Neuronal stem cell (in vitro differentiated cells): ENCODE data around the gene ETFB.

Experiments used
- DNase-seq: peaks from one replicate; pipeline ENCODE4 v3.0.0-alpha.2; 2013; ENCODE audit warnings: low spot score
- H2AFZ ChIP-seq: one replicate; pipeline ENCODE4 v1.6.1; 2013; ENCODE audit warnings: mild to moderate bottlenecking, low read length, inconsistent platforms
- H2AK5ac ChIP-seq: 2 replicates; pipeline ENCODE4 v1.6.1; 2013; ENCODE audit warnings: low read depth, mild to moderate bottlenecking, inconsistent platforms, low read length, moderate library complexity, mixed read lengths
- H2BK120ac ChIP-seq: 2 replicates; pipeline ENCODE4 v1.6.1; 2013; ENCODE audit warnings: low read depth, mild to moderate bottlenecking, inconsistent platforms, low read length, moderate library complexity, mixed read lengths
- H2BK12ac ChIP-seq: one replicate; pipeline ENCODE4 v1.6.1; 2013; ENCODE audit warnings: low read length, inconsistent platforms
- H2BK15ac ChIP-seq: 2 replicates; pipeline ENCODE4 v1.6.1; 2013; ENCODE audit warnings: mild to moderate bottlenecking, low read length, inconsistent platforms, mixed read lengths
- H2BK5ac ChIP-seq: one replicate; pipeline ENCODE4 v1.6.1; 2013; ENCODE audit warnings: inconsistent platforms, mild to moderate bottlenecking, low read length, moderate library complexity
- H3K14ac ChIP-seq: one replicate; pipeline ENCODE4 v1.6.1; 2013; ENCODE audit warnings: low read length, inconsistent platforms
- H3K18ac ChIP-seq: 2 replicates; pipeline ENCODE4 v1.6.1; 2013; ENCODE audit warnings: low read length, inconsistent platforms
- H3K23ac ChIP-seq: 2 replicates; pipeline ENCODE4 v1.6.1; 2013; ENCODE audit warnings: low read depth, mild to moderate bottlenecking, mixed read lengths, low read length, inconsistent platforms; ENCODE audit not compliant: poor library complexity
- H3K27ac ChIP-seq: replicated peaks from 3 replicates; pipeline ENCODE4 v1.5.1; 2013; ENCODE audit warnings: low read length, inconsistent platforms
- H3K27me3 ChIP-seq, 3 experiments: 2 replicates each; pipeline ENCODE4 v1.6.1; 2013; ENCODE audit warnings: low read length in 3 of 3, mild to moderate bottlenecking in 2 of 3, inconsistent platforms in 1 of 3, low read depth in 1 of 3, mixed read lengths in 1 of 3, moderate library complexity in 1 of 3; ENCODE audit not compliant: control insufficient read depth in 3 of 3, insufficient read depth in 3 of 3
- H3K36me3 ChIP-seq, 2 donors: replicated peaks in 1 of 2; 2 replicates each; pipeline ENCODE4 v1.6.1; 2013; ENCODE audit warnings: low read length in 2 of 2; ENCODE audit not compliant: control insufficient read depth in 2 of 2, insufficient read depth in 2 of 2
- H3K4ac ChIP-seq: 2 replicates; pipeline ENCODE4 v1.6.1; 2013; ENCODE audit warnings: inconsistent platforms, mild to moderate bottlenecking, low read length, moderate library complexity
- H3K4me1 ChIP-seq, 2 donors: 1 replicate in 1 of 2; 2 replicates in 1 of 2; pipeline ENCODE4 v1.6.1; 2013; ENCODE audit warnings: low read length in 2 of 2, low read depth in 1 of 2; ENCODE audit not compliant: control insufficient read depth in 2 of 2, insufficient read depth in 1 of 2
- H3K4me2 ChIP-seq: one replicate; pipeline ENCODE4 v1.6.1; 2013; ENCODE audit warnings: mild to moderate bottlenecking, low read length, inconsistent platforms; ENCODE audit not compliant: insufficient read depth, poor library complexity, severe bottlenecking
- H3K4me3 ChIP-seq, 2 donors: 2 replicates each; pipeline ENCODE4 v1.5.1; 2013; ENCODE audit warnings: low read length in 2 of 2, mild to moderate bottlenecking in 2 of 2, inconsistent platforms in 1 of 2, moderate library complexity in 1 of 2
- H3K79me1 ChIP-seq: one replicate; pipeline ENCODE4 v1.6.1; 2013; ENCODE audit warnings: low read depth, mild to moderate bottlenecking, inconsistent platforms, low read length, moderate library complexity
- H3K9ac ChIP-seq: one replicate; pipeline ENCODE4 v1.6.1; 2013; ENCODE audit warnings: mild to moderate bottlenecking, low read depth, low read length, inconsistent platforms; ENCODE audit not compliant: poor library complexity
- H3K9me3 ChIP-seq, 2 donors: replicated peaks in 1 of 2; 2 replicates each; pipeline versions ENCODE3 to v1.6.1; 2013; ENCODE audit warnings: low read length in 2 of 2, mild to moderate bottlenecking in 2 of 2, inconsistent platforms in 1 of 2, low read depth in 1 of 2, mixed read lengths in 1 of 2, moderate library complexity in 1 of 2; ENCODE audit not compliant: control insufficient read depth in 2 of 2, insufficient read depth in 1 of 2
- H4K8ac ChIP-seq: one replicate; pipeline ENCODE4 v1.6.1; 2013; ENCODE audit warnings: low read depth, mild to moderate bottlenecking, inconsistent platforms, low read length, moderate library complexity
- H4K91ac ChIP-seq: one replicate; pipeline ENCODE4 v1.6.1; 2013; ENCODE audit warnings: low read length, low read depth, mild to moderate bottlenecking, inconsistent platforms; ENCODE audit not compliant: poor library complexity
- WGBS, 2 donors: extraction: QIAGEN DNeasy Blood & Tissue Kit; methylation state at CpG; one replicate each; pipeline ENCODE4 v1.1.7; 2013; ENCODE audit warnings: missing lambda C conversion rate in 2 of 2, mixed read lengths in 1 of 2; ENCODE audit not compliant: insufficient read length in 2 of 2, insufficient replicate concordance in 1 of 2; ENCODE audit errors: extremely low coverage in 2 of 2; 5-methylcytosine and 5-hydroxymethylcytosine counted together

ETFB gene

DNA sequence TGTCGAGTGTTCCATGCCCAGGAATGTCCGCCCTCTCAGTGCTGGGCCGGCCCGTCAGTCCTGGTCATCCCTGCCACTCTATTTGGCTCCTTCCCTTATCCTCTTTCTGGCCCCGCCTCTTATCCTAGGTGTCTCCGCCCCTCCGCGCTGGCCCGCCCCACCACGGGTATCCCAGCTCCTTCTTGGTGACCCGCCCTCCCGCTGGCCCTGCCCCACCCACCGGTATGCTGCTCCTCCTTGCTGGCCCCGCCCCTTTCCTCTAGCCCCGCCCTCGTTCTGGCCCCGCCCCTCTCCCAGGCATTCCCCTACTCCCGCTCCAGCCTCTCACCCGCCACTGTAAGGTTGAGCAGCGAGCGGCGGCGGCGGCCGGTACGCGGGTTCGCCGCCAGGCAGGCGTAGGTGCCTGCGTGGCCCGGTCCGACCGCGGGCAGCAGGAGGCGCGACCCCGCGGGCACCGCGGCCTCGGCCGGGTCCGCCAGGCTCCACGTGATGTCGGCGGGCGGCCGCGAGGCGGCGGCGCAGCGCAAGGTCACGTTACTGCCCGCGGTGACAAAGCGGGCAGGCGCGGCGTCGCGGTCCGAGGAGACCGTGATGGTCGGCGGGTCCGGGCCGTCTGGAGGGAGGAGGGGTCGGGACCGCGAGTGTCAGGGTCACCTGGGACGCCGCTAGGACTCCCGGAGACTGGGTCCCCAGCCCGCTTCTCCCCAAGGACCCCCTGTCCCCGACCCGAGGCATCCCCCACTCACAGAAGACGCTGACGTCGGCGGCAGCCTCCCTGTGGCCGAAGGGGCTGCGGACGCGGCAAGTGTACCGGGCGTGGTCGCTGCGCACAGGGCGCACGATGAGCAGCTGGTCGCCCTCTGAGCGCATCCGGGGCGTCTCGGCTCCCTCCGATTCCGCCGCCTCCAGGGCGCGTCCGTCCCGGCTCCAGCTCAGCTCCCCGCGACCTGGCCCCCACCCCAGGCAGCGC lies 26.2 kb downstream of the ETFB start:
- Histone ChIP-seq H3K9ac (peak overlapping the region; percentile 95), H3K23ac (peak overlapping the region; percentile 96), H2AFZ (peak overlapping the region; percentile 95), H3K14ac (peak overlapping the region; percentile 97), H3K4ac (peak overlapping the region; percentile 28), H3K79me1 (peaks cover 2% of the 10 kb centered on the region), H3K4me3 (peak overlapping the region; percentile 51 to 95), H3K4me1 (peaks cover 2 to 5% of the 10 kb centered on the region in 2 donors), H3K4me2 (peak overlapping the region; percentile 88), H2BK5ac (peak overlapping the region; percentile 71), H2BK15ac (peak overlapping the region; percentile 98), H3K27ac (peak overlapping the region; percentile 84), H4K8ac (peak overlapping the region; percentile 77), H2BK120ac (peak overlapping the region; percentile 66), H2AK5ac (peak overlapping the region; percentile 96), H3K36me3 (no peaks in the 10 kb centered on the region), H2BK12ac (no peak overlapping the region), H3K27me3 (peaks cover 0 to 19% (median 7%) of the 10 kb centered on the region in 3 experiments), H4K91ac (no peak overlapping the region), H3K9me3 (no peaks in the 10 kb centered on the region), H3K18ac (peak overlapping the region; percentile 98)
- DNase-seq = peak; percentile 96
- no CpG with 5 or more reads among the region's 107 CpGs for WGBS, 2 donors

DNA sequence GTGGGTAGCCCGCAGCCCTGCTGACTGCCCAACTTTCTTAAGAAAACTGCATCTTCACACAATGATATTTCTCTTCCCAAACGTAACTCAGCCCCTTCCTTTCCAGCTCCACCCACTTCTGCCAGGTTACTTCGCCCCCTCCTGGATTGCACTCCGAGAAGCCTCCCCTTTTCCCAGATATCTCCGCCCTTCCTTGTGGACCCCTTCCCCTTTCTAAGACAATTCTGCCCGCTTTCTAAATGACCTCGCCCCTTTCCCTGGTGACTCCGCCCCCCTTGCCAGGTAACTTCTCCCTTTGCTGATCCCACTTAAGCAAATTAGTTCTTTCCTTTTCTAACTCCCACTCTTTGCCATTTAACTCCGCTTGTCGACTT lies 26.9 kb downstream of the ETFB start:
- WGBS, 2 donors = no CpG with 5 or more reads among the region's 10 CpGs
- H3K14ac ChIP-seq = no peak overlapping the region
- no peak overlapping the region for H3K9ac ChIP-seq
- H3K4me1 ChIP-seq = peaks cover 2 to 5% of the 10 kb centered on the region in 2 donors
- H2BK5ac ChIP-seq = peak overlapping the region; percentile 88
- H2BK12ac ChIP-seq = no peak overlapping the region
- no peak overlapping the region for H3K23ac ChIP-seq
- no peak overlapping the region for H3K18ac ChIP-seq
- no peak for DNase-seq
- peak overlapping the region; percentile 51 to 95 for H3K4me3 ChIP-seq
- no peak overlapping the region for H2BK15ac ChIP-seq
- H3K9me3 ChIP-seq = no peaks in the 10 kb centered on the region
- peak overlapping the region; percentile 95 for H2AFZ ChIP-seq
- peaks cover 2% of the 10 kb centered on the region for H3K79me1 ChIP-seq
- no peak overlapping the region for H4K8ac ChIP-seq
- no peak overlapping the region for H2BK120ac ChIP-seq
- H3K27ac ChIP-seq = peak overlapping the region; percentile 51
- H2AK5ac ChIP-seq = no peak overlapping the region
- peaks cover 0 to 19% (median 7%) of the 10 kb centered on the region in 3 experiments for H3K27me3 ChIP-seq
- H3K4ac ChIP-seq = no peak overlapping the region
- no peaks in the 10 kb centered on the region for H3K36me3 ChIP-seq
- no peak overlapping the region for H4K91ac ChIP-seq
- H3K4me2 ChIP-seq = peak overlapping the region; percentile 72

DNA sequence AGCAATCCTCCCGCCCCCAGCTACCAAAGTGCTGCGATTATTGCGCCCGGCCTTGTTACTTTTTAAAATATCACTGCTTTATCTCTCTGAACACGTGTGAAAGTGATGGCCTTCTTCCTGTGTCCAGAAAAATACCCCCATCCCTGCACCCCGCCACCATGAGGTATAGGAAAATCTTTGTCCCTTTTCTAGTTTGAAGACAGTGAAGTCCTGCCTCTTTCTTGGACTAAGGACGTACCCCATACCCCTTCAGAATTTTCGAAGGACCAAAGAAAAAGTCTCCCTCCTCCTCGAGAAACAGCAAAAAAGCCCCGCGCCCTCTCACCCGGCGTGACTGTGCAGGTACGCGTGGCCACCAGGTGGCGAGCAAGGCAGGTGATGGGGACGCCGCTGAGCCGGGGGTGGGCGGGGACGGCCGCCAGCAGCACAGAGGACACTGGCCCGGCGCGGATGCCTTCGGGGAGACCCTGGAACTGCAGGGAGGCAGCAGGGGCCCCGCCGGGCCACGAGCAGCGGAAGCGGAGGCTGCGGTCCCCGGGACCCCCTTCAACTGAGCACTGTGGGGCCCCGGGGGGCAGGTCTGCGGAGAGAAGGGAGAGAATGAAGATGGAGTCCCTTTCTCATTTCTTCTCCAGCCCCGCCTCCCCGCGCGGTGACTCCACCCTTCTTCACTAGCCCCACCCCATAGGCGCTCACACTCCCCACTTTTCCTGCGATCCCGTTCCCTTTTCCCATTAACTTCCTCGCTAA lies 27.4 kb downstream of the ETFB start:
- Histone ChIP-seq H4K91ac (no peak overlapping the region), H3K4ac (no peak overlapping the region), H3K79me1 (peaks cover 2% of the 10 kb centered on the region), H3K14ac (no peak overlapping the region), H4K8ac (no peak overlapping the region), H3K27ac (peak overlapping the region; percentile 51), H3K4me1 (peaks cover 2 to 5% of the 10 kb centered on the region in 2 donors), H2AFZ (peak overlapping the region; percentile 95), H2BK15ac (no peak overlapping the region), H3K23ac (no peak overlapping the region), H2BK12ac (no peak overlapping the region), H3K36me3 (no peaks in the 10 kb centered on the region), H3K9ac (peak overlapping the region; percentile 63), H3K27me3 (peaks cover 0 to 19% (median 7%) of the 10 kb centered on the region in 3 experiments), H3K4me3 (peak overlapping the region; percentile 51 to 95), H3K4me2 (peak overlapping the region; percentile 72), H3K18ac (peak overlapping the region; percentile 91), H2BK120ac (no peak overlapping the region), H3K9me3 (peaks cover 0 to 4% of the 10 kb centered on the region in 2 donors), H2AK5ac (no peak overlapping the region), H2BK5ac (peak overlapping the region; percentile 88)
- peak; percentile 78 for DNase-seq
- WGBS, 2 donors = no CpG with 5 or more reads among the region's 43 CpGs
